ENCODE measurements around the gene CNKSR3.

CNKSR3 gene

DNA sequence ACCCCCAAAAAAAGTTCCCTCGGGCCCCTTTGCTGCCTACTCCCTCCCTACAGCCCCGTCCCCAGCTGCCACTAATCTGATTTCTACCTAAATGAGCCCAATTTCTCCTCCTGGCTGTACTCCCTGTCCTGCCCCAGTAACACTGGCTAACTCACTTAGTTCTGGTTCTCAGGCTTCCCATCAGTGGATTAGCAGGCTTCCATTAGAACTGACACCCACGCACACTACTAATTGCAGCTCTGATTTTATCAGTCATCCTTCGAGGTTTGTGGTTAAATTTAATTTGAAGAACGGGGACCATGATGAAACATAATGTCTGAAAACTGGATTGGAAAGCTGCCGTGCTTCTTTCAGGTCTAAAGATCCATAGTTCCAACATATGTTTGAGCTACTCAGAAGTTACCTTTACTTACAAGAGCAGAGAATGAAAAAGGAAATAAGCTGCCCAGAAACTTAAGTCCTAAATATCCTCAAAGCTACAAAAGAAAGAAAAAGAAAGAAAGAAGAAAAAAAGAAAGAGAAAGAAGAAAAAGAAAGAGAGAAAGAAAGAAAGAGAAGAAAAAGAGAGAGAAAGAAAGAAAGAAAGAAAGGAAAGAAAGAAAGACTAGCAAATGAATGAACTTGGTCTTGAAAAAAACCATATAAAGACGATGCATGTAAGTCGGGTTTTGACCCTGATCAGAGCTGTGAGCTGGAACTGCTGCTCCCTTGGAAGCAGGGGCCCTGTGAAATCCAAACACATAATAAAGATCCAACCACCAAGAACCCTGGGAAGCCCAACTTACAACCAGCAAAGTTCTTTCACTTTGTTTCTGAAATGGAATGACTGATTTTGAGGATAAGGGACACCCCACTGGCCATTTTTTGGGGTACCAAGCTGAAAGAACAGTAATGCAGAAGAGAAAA is 51.7 kb downstream of the CNKSR3 start:
- no peak overlapping the region for H3K4me3 ChIP-seq (ENCODE audit: low read depth, low read length)
- H3K4me1 ChIP-seq (ENCODE audit: control insufficient read depth, insufficient read depth, low read length) = peaks cover 3% of the 10 kb centered on the region
- H3K9ac ChIP-seq (ENCODE audit: low read depth, low read length) = no peak overlapping the region
- no peaks in the 10 kb centered on the region for H3K27me3 ChIP-seq (ENCODE audit: control insufficient read depth, insufficient read depth, low read length)
- H3K36me3 ChIP-seq (ENCODE audit: control insufficient read depth, insufficient read depth, low read length) = no peaks in the 10 kb centered on the region
- no peaks in the 10 kb centered on the region for H3K9me3 ChIP-seq (ENCODE audit: control insufficient read depth, insufficient read depth, low read length)

DNA sequence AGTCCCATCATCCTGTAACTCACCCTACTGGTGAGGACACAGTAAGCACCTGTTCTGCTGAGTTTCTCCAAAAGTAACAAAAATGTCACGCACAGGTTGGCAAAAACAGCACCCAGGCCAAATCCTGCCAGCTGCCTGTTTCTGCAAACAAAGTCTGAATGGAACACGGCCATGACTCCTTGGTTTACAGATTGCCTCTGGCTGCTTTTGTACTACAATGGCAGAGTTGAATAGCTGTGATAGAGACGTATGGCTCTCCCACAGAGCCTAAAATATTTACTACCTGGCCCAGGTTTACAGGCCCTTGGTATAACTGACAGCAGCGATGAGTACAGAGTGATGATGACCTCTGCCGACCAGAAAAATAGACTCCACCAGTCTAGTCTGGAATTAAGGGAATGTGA is 52.6 kb downstream of the CNKSR3 start:
- Histone ChIP-seq H3K27me3 (ENCODE audit: control insufficient read depth, insufficient read depth, low read length) (no peaks in the 10 kb centered on the region), H3K4me3 (ENCODE audit: low read depth, low read length) (no peak overlapping the region), H3K9ac (ENCODE audit: low read depth, low read length) (no peak overlapping the region), H3K36me3 (ENCODE audit: control insufficient read depth, insufficient read depth, low read length) (no peaks in the 10 kb centered on the region), H3K9me3 (ENCODE audit: control insufficient read depth, insufficient read depth, low read length) (no peaks in the 10 kb centered on the region), H3K4me1 (ENCODE audit: control insufficient read depth, insufficient read depth, low read length) (peaks cover 3% of the 10 kb centered on the region)

DNA sequence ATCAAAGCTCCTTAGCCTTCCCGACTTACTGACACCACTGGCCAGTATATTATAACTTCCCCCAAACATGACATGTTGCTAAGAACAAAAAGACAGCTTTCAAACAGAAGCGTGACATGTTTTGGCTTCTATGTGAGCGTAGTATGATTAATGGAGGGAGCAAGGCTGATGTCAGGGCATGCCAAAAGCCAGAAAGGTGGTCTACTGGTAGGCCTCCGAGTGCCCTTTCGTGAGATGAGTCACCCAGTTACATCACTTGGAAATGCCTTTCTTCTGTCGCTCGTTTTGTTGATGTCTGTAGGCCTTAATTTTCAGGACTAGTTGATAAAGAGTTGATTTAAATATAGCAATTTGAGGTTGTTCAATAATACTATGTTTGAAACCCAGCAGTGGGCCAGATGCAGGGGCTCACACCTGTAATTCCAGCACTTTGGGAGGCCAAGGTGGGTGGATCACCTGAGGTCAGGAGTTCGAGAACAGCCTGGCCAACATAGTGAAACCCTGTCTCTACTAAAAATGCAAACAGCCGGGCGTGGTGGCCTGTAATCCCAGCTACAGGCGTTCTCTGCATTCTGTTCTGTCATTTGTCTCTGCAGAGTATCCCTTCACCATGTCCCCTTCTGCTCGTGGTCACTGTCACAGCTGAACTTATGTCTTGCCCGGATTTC is 53.3 kb downstream of the CNKSR3 start:
- peaks cover 3% of the 10 kb centered on the region for H3K4me1 ChIP-seq (ENCODE audit: control insufficient read depth, insufficient read depth, low read length)
- no peaks in the 10 kb centered on the region for H3K27me3 ChIP-seq (ENCODE audit: control insufficient read depth, insufficient read depth, low read length)

DNA sequence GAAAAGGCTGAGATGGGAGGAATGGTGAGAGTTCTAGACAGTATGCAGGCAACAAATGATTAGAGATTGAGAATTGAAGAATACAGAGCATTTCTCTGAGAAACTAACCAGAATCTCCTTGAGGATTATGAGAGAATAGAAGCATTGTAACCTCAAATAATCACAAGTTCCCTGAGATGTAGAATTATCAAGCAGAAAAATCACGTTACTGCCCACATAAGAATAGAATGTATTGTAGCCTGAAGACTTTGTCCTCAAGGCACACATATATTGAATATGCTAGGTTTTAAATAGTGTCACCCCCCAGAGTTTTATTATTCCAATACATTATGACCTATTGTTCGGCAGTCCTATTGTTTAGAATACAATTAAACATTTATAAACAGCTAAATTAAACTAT is 57.2 kb downstream of the CNKSR3 start:
- H3K4me1 ChIP-seq (ENCODE audit: control insufficient read depth, insufficient read depth, low read length) = no peaks in the 10 kb centered on the region
- no peaks in the 10 kb centered on the region for H3K9me3 ChIP-seq (ENCODE audit: control insufficient read depth, insufficient read depth, low read length)
- H3K36me3 ChIP-seq (ENCODE audit: control insufficient read depth, insufficient read depth, low read length) = no peaks in the 10 kb centered on the region
- H3K4me3 ChIP-seq (ENCODE audit: low read depth, low read length) = no peak overlapping the region
- H3K9ac ChIP-seq (ENCODE audit: low read depth, low read length) = no peak overlapping the region
- no peaks in the 10 kb centered on the region for H3K27me3 ChIP-seq (ENCODE audit: control insufficient read depth, insufficient read depth, low read length)

More for the DNA sequence above, 53.3 kb downstream of the CNKSR3 start:
- no peak overlapping the region for H3K4me3 ChIP-seq (ENCODE audit: low read depth, low read length)
- no peaks in the 10 kb centered on the region for H3K9me3 ChIP-seq (ENCODE audit: control insufficient read depth, insufficient read depth, low read length)
- H3K9ac ChIP-seq (ENCODE audit: low read depth, low read length) = no peak overlapping the region
- H3K36me3 ChIP-seq (ENCODE audit: control insufficient read depth, insufficient read depth, low read length) = no peaks in the 10 kb centered on the region

- H3K4me1 ChIP-seq (ENCODE audit: control insufficient read depth, insufficient read depth, low read length) = no peaks in the 10 kb centered on the region
- H3K27me3 ChIP-seq (ENCODE audit: control insufficient read depth, insufficient read depth, low read length) = no peaks in the 10 kb centered on the region
- H3K4me3 ChIP-seq (ENCODE audit: low read depth, low read length) = no peak overlapping the region
- no peak overlapping the region for H3K9ac ChIP-seq (ENCODE audit: low read depth, low read length)
- no peaks in the 10 kb centered on the region for H3K9me3 ChIP-seq (ENCODE audit: control insufficient read depth, insufficient read depth, low read length)
- no peaks in the 10 kb centered on the region for H3K36me3 ChIP-seq (ENCODE audit: control insufficient read depth, insufficient read depth, low read length)
These were observed 60.0 kb downstream of the CNKSR3 start for GRCh38 chr6:154450498-154450897.

DNA sequence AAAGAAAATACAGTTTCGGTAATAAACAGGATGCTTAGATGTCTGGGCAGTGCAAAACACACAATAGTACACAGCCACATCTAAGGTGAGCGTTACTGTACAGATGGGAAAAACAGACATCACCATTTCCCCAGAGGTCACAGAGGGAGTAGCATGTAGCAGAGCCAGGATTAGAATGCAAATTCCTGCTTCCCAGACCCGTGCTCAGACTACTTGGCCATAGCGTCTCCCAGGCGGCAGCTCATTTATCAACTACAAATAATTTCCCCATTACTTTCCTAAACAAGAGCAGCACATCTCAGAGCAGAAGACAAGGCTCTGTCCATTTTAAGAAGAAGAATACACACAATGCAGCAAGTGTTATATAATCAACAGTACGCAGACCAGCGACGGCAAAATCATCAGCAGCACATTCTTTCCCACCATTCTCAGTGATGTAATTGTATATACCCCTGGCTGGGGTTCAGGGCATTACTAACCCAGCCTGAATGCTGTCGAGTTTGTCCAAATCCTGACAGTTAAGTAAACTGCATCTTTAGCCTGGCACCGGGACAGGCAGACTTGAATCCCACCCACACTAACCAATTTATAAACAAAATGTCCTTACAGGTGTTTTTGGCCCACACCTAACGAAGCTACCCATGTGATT is 61.9 kb downstream of the CNKSR3 start:
- H3K9ac ChIP-seq (ENCODE audit: low read depth, low read length) = no peak overlapping the region
- H3K4me1 ChIP-seq (ENCODE audit: control insufficient read depth, insufficient read depth, low read length) = no peaks in the 10 kb centered on the region
- no peaks in the 10 kb centered on the region for H3K36me3 ChIP-seq (ENCODE audit: control insufficient read depth, insufficient read depth, low read length)
- no peak overlapping the region for H3K4me3 ChIP-seq (ENCODE audit: low read depth, low read length)
- no peaks in the 10 kb centered on the region for H3K27me3 ChIP-seq (ENCODE audit: control insufficient read depth, insufficient read depth, low read length)
- H3K9me3 ChIP-seq (ENCODE audit: control insufficient read depth, insufficient read depth, low read length) = no peaks in the 10 kb centered on the region

GRCh38 chr6:154447954-154448353 is 62.5 kb downstream of the CNKSR3 start:
- no peak overlapping the region for H3K9ac ChIP-seq (ENCODE audit: low read depth, low read length)

DNA sequence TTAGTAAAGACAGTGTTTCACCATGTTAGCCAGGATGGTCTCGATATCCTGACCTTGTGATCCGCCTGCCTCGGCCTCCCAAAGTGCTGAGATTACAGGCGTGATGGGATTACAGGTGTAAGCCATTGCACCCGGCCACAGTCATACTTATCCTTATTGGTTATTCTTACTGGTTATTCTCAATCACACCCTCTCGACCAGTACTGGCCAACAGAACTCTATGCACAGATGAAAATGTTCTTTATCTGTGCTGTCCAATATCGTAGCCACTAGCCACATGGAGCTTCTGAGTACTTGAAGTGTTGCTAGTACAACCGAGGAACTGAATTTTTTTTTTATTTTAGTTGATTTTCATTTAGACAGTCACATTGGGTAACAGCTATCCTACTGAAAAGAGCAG is 63.5 kb downstream of the CNKSR3 start:
- Histone ChIP-seq H3K9me3 (ENCODE audit: control insufficient read depth, insufficient read depth, low read length) (no peaks in the 10 kb centered on the region), H3K4me1 (ENCODE audit: control insufficient read depth, insufficient read depth, low read length) (no peaks in the 10 kb centered on the region)

More at GRCh38 chr6:154447954-154448353, 62.5 kb downstream of the CNKSR3 start:
- Histone ChIP-seq H3K4me1 (ENCODE audit: control insufficient read depth, insufficient read depth, low read length) (no peaks in the 10 kb centered on the region), H3K27me3 (ENCODE audit: control insufficient read depth, insufficient read depth, low read length) (no peaks in the 10 kb centered on the region), H3K9me3 (ENCODE audit: control insufficient read depth, insufficient read depth, low read length) (no peaks in the 10 kb centered on the region), H3K4me3 (ENCODE audit: low read depth, low read length) (no peak overlapping the region), H3K36me3 (ENCODE audit: control insufficient read depth, insufficient read depth, low read length) (no peaks in the 10 kb centered on the region)

DNA sequence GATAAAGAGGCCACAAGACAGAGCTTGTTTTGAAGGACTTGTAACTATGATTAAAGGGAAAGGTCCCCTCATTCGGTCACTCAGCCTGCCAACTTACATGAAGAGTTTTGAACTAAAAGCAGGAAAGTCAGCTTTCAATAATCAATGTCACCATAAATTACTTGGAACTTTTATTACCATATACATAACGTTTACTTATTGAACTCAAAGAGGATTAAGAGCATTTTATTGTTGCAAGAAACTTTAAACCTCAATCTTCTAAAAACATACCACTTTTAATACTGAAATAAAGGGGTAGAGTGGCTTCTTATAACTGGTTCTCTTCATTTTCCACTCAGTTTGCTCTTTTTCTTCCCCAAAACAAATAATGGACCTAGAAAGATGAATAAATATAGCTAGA is 65.1 kb downstream of the CNKSR3 start:
- no peaks in the 10 kb centered on the region for H3K4me1 ChIP-seq (ENCODE audit: control insufficient read depth, insufficient read depth, low read length)
- no peak overlapping the region for H3K4me3 ChIP-seq (ENCODE audit: low read depth, low read length)
- no peaks in the 10 kb centered on the region for H3K27me3 ChIP-seq (ENCODE audit: control insufficient read depth, insufficient read depth, low read length)
- no peaks in the 10 kb centered on the region for H3K36me3 ChIP-seq (ENCODE audit: control insufficient read depth, insufficient read depth, low read length)
- no peaks in the 10 kb centered on the region for H3K9me3 ChIP-seq (ENCODE audit: control insufficient read depth, insufficient read depth, low read length)
- no peak overlapping the region for H3K9ac ChIP-seq (ENCODE audit: low read depth, low read length)

More for the DNA sequence above, 63.5 kb downstream of the CNKSR3 start:
- no peak overlapping the region for H3K4me3 ChIP-seq (ENCODE audit: low read depth, low read length)
- no peaks in the 10 kb centered on the region for H3K27me3 ChIP-seq (ENCODE audit: control insufficient read depth, insufficient read depth, low read length)
- no peak overlapping the region for H3K9ac ChIP-seq (ENCODE audit: low read depth, low read length)
- no peaks in the 10 kb centered on the region for H3K36me3 ChIP-seq (ENCODE audit: control insufficient read depth, insufficient read depth, low read length)

DNA sequence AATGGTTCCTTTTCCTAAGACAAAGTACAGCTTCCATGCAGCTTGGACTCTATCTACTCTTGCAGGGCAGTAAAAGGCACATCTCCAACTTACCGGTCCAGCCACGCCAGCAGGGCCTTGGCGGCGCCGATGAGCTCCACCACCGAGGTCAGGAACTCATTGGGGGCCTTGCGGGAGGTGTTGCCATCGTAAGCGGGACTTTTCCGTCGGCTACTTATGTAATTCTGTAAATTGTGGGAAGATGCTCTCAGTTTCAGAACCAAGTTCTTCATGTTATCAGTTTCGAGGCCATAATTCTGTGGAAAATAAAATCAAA is 68.5 kb downstream of the CNKSR3 start:
- no peaks in the 10 kb centered on the region for H3K36me3 ChIP-seq (ENCODE audit: control insufficient read depth, insufficient read depth, low read length)
- no peak overlapping the region for H3K9ac ChIP-seq (ENCODE audit: low read depth, low read length)
- H3K27me3 ChIP-seq (ENCODE audit: control insufficient read depth, insufficient read depth, low read length) = no peaks in the 10 kb centered on the region
- H3K9me3 ChIP-seq (ENCODE audit: control insufficient read depth, insufficient read depth, low read length) = no peaks in the 10 kb centered on the region
- no peaks in the 10 kb centered on the region for H3K4me1 ChIP-seq (ENCODE audit: control insufficient read depth, insufficient read depth, low read length)
- H3K4me3 ChIP-seq (ENCODE audit: low read depth, low read length) = no peak overlapping the region

- Histone ChIP-seq H3K4me1 (ENCODE audit: control insufficient read depth, insufficient read depth, low read length) (no peaks in the 10 kb centered on the region), H3K27me3 (ENCODE audit: control insufficient read depth, insufficient read depth, low read length) (no peaks in the 10 kb centered on the region), H3K36me3 (ENCODE audit: control insufficient read depth, insufficient read depth, low read length) (no peaks in the 10 kb centered on the region)
These were observed 70.0 kb downstream of the CNKSR3 start for GRCh38 chr6:154440422-154441043.

More at GRCh38 chr6:154440422-154441043, 70.0 kb downstream of the CNKSR3 start:
- Histone ChIP-seq H3K4me3 (ENCODE audit: low read depth, low read length) (no peak overlapping the region), H3K9me3 (ENCODE audit: control insufficient read depth, insufficient read depth, low read length) (no peaks in the 10 kb centered on the region), H3K9ac (ENCODE audit: low read depth, low read length) (no peak overlapping the region)

All from iPS-15b (cell line).